GM21576 (cell line): ENCODE data around the gene LEFTY1.

ENCODE experiments used
- ATAC-seq: cut with Tn5 transposase; IDR thresholded peaks from one replicate; pipeline ENCODE4 v1.9.1; 2021; ENCODE audit warnings: mild to moderate bottlenecking, moderate library complexity; ENCODE audit not compliant: unreplicated experiment

The LEFTY1 gene

DNA sequence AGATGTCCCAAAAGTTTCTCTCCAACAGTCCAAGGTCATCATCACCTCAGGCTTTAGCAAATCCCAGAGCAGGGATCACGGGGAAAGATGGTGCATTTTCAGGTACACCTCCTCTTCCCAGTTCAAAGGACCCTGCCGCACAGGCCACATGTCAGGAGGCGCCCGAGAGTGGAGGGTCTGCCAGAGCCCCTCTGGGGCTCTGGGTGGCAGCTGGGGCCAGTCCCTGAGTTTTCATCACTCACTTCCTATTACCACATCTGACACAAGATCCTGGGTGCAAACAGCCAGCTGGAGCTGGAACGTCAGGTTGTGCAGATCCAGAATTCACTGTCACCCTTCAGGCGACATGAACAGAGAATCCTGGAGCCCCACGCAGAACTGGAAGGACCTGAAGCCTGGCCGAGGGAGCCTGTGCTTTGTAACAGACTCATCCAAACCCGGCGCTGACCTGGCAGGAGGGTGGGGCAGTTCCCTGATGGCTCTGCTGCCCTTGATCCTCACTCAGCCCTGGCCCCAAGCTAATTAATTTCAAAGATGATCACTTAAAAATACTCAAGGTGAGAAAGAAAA lies 15.6 kb downstream of the LEFTY1 start:
- ATAC-seq: no peak

DNA sequence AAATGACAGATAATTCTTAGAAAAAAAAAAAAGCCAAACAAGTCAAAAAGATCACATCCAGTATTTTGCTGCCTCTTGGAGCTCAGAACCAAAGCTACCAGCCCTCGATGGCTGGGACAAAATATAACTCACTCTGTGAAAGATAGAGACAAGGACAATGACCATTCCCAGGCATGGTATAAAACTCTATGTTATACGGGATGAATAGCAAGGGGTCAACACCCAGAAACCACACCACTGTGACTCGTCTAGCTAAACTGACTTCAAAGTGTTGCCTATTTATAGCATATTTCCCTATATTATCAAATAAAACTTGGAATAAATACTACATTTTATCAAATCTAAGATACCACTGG lies 16.9 kb downstream of the LEFTY1 start:
- no peak for ATAC-seq

DNA sequence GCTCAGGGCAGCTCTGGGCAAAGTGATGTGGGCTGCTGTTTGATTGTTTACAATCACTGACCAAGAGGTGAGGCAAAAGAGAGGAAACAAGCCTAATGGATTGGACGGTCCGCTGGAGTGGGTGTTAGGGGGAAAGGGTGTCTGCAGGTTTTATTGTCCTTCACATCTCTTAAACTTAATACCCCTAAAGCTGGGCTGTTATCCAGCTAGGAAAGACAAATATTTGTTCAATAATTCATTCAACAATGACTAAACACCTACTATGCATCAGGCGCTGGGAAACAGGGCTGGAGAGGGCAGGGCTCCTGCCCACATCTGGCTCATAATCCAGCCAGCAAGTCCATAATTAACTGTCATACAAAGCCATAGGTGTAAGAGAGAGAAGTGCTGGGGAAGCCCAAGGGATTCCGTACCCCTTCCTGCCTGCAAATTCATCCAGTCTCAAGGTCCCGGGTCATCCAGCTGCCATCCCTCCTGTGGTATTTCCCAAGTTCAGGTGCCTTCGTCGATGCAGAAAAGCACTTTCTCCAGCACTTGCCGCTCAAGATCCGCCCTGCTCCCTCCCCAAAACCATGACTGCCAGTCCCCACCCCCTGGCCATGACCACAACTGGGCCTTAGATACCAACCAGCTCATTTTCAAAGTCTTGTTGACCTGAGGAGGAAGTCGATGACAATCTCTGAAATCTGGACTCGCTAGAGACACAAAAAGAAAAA lies 17.4 kb downstream of the LEFTY1 start:
- no peak for ATAC-seq

DNA sequence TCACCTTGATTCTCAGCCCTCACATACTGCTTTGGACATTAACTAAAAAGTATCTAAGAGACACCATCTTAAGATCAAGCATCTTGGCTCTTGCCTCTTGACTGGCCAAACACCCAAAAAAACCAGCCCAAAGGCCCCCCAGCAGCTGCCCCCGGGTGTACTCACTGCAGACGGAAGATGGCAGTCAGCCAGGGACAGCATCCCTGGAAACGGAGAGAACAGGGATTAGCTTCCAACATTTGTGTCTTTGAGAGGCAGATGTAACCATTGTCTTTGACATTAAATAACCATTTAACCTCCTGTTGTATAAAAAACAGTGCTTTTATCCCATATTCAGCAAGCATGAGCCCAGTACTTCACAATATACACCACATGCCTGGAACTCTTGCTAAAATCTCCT lies 18.0 kb downstream of the LEFTY1 start:
- no peak for ATAC-seq

DNA sequence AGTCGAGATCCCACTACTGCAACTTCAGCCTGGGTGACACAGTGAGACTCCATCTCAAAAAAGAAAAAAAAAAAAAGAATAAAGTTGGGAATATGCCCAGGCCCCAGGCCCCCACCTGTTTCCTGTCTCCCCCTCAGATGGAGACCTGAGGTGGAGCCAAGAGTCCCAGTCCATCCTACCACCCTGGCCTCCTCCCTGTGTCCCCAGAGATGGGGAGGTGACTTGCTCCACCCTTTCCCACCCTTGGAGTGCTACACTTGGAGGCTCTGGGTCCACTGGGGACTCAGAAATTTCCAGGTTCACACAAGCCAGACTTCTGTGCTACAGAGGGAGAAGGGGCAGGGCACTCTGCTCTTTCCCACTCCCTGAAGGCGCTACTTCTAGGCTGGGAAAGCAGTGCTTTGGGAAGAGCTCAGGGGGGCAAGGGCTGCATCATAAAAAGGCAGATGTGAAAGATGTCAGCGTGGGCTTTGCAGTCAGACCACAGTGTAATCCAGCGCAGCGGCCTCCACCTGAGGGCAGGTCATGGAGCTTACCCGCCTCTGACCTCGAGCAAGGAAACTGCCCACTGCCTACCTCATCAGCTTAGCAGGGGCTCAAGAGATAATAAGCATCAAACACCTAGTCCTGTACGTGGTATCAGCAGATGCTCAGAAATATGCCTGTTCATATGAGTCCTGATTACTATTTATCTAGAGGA lies 20.2 kb downstream of the LEFTY1 start:
- no peak for ATAC-seq

DNA sequence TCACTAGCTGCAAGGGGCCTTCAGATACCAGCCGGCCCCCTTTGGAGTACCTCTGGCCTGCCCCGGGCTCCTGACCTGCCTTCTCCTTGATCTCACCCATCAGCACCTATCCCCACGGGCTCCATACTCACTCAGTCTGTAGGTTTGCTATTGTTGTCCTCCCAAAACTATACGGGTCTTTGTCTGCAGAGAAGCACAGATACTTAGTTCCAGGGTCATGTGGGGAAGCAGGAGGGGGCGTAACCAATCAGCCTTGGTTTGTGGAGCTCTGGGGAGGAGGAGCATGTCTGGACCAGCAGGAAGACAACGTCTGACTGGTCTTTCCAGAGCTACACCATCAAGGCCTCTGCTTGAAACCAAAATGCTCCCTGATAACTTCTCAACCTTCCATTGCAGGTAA lies 22.0 kb downstream of the LEFTY1 start:
- no peak for ATAC-seq

DNA sequence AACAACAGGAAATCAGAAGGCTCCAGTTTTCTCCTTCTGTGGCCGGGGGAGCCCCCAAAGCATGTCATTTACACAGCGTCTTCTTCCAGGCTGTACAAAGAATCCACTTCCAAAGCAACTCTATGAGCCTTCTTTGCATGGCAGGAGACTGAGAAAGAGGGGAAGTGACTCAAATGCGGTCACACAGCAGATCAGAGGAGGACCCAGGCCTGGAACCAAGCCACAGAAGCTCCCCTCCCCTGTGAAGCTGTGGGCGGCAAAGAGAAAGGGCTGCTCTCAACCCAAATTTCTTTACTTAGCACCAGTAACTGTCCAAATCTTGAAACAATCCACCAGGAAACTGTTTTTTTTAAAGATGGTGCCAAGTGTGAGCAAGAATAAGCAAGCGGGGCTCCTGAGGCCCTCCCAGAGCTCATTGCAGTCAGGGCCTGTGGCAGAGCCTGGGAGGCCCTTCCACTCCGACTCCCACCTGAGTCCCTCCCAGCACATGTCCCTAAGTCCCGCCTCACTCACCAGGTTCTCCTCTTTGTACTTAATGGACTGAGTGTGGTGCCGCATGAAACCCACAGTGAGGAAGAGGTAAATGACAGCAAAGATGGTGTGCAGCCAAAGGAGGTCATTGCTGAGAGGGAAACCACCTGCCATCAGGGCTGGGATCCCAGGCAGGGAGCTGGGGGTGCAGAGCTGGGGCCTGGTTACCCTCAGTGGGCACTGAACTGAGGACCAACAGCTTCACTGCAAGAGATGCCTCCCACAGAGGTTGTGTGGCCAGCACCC lies 22.7 kb downstream of the LEFTY1 start:
- no peak for ATAC-seq

DNA sequence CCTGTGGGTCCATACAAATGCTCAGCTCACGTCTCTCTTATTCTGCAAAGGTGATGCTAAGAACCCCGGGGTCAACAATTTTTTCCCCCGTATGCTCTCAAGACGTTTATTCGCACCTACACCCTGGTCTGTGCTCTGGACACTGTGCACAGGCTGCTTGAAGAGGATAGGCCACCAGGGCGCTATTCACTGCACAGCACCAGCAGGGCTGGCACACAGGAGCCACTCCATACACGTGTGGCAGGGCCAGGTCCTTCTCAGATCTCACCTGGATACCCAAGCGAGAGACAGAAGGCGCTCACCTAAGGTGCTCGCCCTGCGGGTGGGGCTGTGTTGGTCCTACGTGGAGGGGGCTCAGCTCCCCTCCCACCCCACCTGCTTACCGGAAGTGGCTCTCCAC lies 23.4 kb downstream of the LEFTY1 start:
- no peak for ATAC-seq

DNA sequence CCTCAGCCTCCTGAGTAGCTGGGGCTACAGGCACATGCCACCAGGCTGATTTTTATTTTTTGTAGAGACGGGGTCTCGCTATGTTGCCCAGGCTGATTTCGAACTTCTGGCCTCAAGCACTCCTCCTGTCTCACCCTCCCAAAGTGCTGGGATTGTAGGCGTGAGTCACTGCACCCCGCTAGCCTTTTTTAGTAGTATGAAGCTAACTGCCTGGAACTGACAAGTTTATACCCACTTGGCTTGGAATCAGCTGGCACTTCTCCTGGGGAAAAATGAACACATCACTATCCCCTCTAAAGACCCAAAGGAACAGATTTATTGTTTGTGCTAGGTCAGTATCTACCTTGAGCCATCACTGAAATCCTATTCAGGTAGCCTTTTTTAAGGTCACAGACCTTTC lies 25.8 kb downstream of the LEFTY1 start:
- no peak for ATAC-seq

DNA sequence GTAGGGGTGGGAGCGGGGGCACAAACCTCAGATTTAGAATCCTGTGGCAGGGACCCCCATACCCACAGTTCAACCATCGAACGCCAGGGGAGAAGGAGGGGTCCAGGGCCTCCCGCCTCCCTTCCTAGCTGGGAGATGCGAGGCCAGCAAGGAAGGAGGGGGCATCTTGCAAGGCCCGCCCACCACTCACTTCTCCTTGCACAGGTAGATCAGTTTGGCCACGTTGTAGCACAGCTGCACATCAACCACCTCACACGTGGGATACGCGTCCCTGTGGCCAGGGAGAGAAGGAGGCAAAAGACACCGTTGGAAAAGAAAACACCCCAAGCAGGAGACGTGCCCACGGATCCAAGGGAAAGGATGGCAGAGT lies 26.4 kb downstream of the LEFTY1 start:
- no peak for ATAC-seq

DNA sequence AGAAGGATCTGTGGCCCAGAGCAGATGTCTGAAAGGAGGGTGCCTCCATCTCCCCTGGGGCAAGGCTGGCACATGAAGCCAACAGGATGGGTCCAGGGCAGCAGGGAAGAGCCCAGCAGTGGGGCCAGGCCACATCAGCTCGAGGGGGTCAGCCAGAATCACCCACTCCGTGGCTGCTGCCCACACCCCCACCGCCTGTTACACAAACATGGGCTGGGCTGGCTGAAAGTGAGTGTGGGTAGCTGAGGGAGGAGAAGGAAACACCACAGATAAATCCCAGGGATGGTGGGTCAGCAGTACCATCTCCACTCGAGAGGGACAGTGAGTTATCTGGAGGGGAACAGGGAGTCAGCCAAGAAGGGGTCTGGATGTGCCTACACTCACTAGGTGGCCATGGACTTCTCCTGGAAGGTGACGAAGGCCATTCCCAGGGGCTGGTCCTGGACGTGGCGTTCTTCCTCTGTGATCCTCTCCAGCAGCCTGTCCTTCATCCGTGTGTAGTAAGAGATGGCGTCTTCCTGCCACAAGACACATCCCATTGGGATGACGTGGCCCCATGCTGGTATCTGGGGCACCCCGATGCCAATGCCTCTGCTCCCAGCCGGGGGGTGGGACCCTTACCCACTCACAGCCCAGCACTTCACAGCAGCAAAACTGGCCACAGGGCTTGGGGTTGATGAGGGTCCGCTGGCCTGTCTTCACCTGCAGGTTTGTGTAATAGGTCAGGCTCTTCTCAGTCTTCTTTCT lies 26.9 kb downstream of the LEFTY1 start:
- ATAC-seq: no peak

DNA sequence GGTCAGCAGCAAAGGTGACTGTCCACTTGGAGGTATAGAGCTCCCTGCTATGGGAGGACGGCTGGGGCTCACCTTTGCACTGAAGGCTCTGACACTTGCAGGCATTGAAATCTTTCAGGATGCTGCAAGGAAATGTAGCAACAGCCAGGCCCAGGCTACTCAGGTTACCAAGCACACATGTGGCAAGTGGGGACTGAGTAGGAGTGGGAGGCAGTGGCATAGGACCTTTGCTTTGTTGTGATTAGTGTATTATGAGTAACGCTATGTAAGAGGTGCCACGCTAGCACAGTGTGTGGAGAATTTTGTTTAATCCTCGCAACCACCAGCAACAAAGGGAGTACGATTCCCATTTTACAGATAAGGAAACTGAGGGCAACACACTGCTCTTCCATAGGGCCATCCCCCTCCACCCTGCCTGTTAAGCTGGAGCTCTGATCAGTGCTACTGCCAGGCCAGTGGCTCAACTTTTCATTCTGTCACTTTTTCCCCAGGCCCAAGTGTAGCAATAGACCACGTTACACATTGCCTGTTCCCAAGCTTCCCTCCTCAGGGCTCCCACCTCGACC lies 28.0 kb downstream of the LEFTY1 start:
- ATAC-seq: no peak

DNA sequence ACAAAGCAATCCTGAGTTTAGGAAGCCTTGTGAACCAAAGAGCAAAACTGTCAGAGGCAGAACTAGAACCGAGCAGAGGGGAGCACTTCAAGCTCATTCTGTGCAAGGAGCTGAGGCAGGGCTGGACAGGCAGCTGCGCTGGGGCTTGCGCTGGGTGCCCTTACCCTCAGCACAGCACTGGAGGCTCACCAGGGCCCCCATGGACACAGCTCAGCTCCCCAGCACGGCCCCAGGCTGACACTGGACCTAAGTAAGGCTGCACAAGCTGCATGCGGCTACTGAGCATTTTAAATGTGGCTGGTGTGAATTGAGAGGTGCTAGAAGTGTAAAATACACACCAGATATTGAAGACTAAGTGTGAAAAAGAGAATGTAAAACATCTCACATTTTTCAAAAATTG lies 28.8 kb downstream of the LEFTY1 start:
- no peak for ATAC-seq

DNA sequence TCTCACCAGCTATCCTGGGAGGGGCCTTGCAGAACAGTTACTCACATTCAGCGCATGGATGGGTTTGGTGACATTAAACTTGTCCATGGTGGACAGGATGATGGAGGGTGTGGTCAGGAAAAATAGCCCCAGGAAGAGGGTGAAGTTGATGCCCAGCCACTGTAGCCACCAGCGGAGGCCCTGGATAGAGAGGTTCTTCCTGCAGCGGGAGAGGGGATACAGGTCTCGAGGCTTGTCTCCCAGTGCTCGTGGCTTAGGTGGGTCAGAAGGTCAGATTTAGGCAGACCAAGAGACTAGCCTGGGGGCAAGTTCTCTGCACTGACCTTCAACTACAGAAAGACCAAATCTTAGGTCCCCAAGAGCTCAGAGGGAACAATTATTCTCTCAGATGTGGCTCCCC lies 29.8 kb downstream of the LEFTY1 start:
- no peak for ATAC-seq

DNA sequence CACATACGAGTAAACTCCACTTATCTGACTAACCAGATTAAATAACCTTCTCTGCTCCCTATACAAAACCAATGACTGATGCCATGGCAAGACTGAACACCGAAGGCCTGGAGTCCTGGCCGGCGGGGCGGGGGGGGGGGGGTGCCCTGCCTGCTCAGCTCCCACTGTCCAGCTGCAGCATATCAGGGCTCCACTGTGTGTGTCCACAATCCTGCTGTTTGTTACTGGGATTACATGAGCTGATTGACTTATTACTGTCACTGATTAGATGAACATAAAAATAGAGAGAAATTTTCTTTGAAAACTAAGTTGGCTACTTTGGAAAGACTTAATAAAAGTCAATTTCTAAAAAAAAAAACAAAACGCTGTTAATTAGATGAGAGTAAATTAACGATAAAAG lies 31.7 kb downstream of the LEFTY1 start:
- ATAC-seq: no peak

DNA sequence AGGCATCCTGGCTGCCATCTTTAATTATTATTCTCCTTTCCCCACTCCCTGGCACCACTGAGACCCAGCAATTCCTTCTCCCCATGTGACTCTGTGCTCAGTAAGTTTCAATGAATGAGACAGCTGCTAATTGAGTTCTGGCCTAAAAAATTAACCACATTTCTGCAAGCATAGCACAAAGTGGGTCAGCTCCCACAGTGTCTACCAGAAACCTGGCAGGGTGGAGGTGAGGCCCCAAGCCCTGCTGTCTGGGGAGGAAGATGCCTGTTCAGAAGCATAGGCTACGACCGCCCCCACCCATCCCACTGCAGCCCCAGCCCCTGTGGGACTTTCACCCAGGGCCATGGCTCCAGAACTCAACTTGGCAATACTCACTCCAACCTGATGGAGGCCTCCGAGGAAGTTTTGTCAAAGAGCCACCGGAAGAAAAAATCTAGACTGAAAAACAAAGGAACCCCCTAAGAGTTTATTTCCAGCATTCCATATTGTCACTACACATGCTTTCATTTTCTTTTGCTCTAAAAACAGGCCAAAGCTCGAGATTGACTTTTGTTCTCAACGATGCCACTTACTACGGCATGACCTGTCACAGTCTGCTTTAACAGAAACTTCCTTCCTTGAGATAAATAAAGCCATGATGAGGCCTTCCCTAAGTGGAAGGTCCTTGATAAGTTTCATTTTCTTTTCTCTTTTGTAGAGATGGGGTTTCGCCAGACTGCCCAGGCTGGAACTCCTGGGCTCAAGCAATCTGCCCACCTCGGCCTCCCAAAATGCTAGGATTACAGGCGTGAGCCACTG lies 33.2 kb downstream of the LEFTY1 start:
- ATAC-seq: no peak

DNA sequence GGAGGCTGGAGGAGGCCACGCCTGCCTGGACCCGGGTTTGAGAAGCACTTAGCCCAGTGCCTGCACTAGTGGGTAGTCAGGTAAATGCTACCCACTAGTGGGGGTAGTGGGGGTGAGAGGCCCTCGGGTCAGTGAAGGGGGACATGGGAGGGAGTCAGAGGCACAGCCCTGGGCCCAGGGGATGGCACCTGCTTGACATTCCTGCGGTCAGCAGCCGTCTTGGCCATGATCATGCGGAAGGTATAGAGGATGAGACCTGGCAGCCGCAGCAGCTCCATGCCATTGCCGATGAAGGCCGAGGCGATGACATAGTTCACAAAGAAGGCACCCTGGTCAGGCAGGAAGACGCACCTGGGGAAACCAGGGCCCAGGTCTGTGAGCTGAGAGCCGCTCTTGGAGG lies 35.5 kb downstream of the LEFTY1 start:
- ATAC-seq: no peak

DNA sequence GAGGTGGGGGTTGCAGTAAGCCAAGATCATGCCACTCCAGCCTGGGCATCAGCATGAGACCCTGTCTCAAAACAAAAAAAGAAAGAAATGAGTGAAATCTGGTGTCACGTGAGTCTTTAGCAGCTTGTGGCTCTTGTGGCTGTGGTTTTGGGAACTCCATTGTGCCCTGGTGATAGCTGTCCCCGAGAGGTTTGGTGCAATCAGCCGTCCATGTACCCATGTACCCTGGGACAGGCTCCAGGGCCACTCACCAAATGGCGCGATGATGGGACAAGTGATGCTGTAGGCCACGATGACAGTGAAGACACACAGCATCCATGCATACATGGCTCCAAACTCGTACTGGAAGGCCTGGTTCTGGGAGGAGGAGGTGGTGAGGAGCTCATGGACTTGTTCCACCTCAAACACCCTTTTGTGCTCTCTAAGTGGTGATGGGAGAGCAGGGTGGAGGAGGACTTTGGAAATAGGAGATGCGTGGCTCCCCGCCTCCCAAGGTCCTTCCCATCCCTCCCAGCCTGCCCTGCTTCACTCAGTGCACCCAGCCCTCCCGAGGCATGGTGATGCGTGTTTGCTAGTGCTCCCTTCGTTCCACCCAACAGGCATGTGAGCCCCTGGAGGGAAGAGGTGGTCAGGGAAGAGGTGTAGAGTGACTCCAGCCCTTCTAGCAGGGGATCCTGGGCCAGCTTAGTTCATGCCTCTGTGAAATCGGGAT lies 36.4 kb downstream of the LEFTY1 start:
- no peak for ATAC-seq

DNA sequence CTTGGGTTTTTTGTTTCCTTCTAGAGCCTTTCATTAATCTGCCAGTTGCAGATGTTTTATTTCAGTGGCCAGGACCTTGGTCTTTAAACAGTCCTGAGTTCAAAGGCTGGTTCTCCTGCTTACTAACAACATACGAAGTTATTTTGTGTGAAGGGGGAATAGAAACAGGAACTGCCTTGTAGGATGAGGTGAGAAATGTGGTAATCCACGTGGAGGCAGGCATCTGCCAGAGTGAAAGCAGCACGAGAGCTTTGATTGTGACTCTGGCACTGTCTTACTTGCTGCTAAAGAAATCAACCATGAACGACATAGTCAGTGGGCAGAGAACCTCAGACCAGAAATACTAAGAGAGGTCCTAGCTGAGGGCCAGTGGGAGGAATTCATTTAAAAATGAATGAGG lies 37.1 kb downstream of the LEFTY1 start:
- peak; percentile 41 for ATAC-seq
